Common myeloid progenitor, CD34-positive (primary cell): ENCODE measurements around the gene WDR36. TPM values are rescaled to one million over a fixed set of nuclear protein-coding genes. Genes with fewer than 3 reads are reported as not detected.

Source experiments
- CTCF ChIA-PET: fragments of 350-600 bp; sonication (Branson Sonifier 250); formaldehyde crosslinking; loops from one replicate; lab custom pipeline; 2021; ENCODE audit warnings: antibody characterized with exemption; lab: Charles Lee
- POLR2A ChIA-PET: fragments of 350-600 bp; sonication (Branson Sonifier 250); formaldehyde crosslinking; loops from one replicate; lab custom pipeline; 2021; ENCODE audit warnings: antibody characterized with exemption; lab: Charles Lee
- DNase-seq, 3 donors: peaks; one replicate each; pipeline versions ENCODE4 v3.0.0 to v3.0.0-alpha.2; 2013
- H3K27ac ChIP-seq, 2 experiments: 1 replicate in 1 of 2; 2 replicates in 1 of 2; pipeline ENCODE4 v1.7.0; 2013; ENCODE audit warnings: inconsistent platforms in 2 of 2, low read length in 2 of 2, mild to moderate bottlenecking in 2 of 2, low read depth in 1 of 2, moderate library complexity in 1 of 2; ENCODE audit not compliant: severe bottlenecking in 2 of 2, insufficient read depth in 1 of 2, poor library complexity in 1 of 2
- H3K27me3 ChIP-seq, 5 experiments: replicated peaks in 2 of 5; 1 replicate in 3 of 5; 2 replicates in 2 of 5; pipeline versions ENCODE4 v1.6.1 to v1.7.0; 2013; ENCODE audit warnings: low read length in 4 of 5, mild to moderate bottlenecking in 2 of 5, moderate library complexity in 2 of 5, inconsistent platforms in 1 of 5; ENCODE audit not compliant: insufficient read depth in 5 of 5, control insufficient read depth in 4 of 5
- H3K36me3 ChIP-seq, 4 experiments: 1 replicate in 2 of 4; 2 replicates in 2 of 4; pipeline versions ENCODE4 v1.6.1 to v1.7.0; 2013; ENCODE audit warnings: low read length in 3 of 4, control low read depth in 1 of 4, mild to moderate bottlenecking in 1 of 4; ENCODE audit not compliant: control insufficient read depth in 4 of 4, insufficient read depth in 4 of 4
- H3K4me1 ChIP-seq, 4 experiments: 1 replicate in 3 of 4; 2 replicates in 1 of 4; pipeline versions ENCODE4 v1.6.1 to v1.7.1; 2013; ENCODE audit warnings: low read length in 3 of 4, mild to moderate bottlenecking in 3 of 4, control low read depth in 1 of 4, inconsistent platforms in 1 of 4, moderate library complexity in 1 of 4; ENCODE audit not compliant: control insufficient read depth in 4 of 4, insufficient read depth in 4 of 4; ENCODE audit errors: control extremely low read depth in 1 of 4
- H3K4me3 ChIP-seq, 7 experiments: 1 replicate in 4 of 7; 2 replicates in 3 of 7; pipeline versions ENCODE4 v1.5.1 to v1.7.0; 2013; ENCODE audit warnings: mild to moderate bottlenecking in 7 of 7, low read length in 6 of 7, moderate library complexity in 6 of 7, inconsistent platforms in 2 of 7, low read depth in 2 of 7, control low read depth in 1 of 7; ENCODE audit not compliant: insufficient read depth in 4 of 7, control insufficient read depth in 1 of 7; ENCODE audit errors: extremely low read depth in 1 of 7
- H3K9me3 ChIP-seq, 5 experiments: 1 replicate in 4 of 5; 2 replicates in 1 of 5; pipeline versions ENCODE4 v1.6.1 to v1.7.1; 2013; ENCODE audit warnings: low read length in 4 of 5, mild to moderate bottlenecking in 2 of 5, inconsistent platforms in 1 of 5, low read depth in 1 of 5, moderate library complexity in 1 of 5; ENCODE audit not compliant: control insufficient read depth in 4 of 5, insufficient read depth in 2 of 5; ENCODE audit errors: control extremely low read depth in 1 of 5
- WGBS: methylation state at CpG from one replicate; pipeline ENCODE4 v1.1.5; 2013; ENCODE audit not compliant: insufficient coverage; 5-methylcytosine and 5-hydroxymethylcytosine counted together
- polyA plus RNA-seq: library from polyadenylated mRNA; unstranded; fragments of 120-200 nt; gene quantifications from one replicate; pipeline ENCODE4 v1.2.1, GENCODE V29; 2013

The WDR36 gene
- polyA plus RNA-seq, result 12.8 TPM

DNA sequence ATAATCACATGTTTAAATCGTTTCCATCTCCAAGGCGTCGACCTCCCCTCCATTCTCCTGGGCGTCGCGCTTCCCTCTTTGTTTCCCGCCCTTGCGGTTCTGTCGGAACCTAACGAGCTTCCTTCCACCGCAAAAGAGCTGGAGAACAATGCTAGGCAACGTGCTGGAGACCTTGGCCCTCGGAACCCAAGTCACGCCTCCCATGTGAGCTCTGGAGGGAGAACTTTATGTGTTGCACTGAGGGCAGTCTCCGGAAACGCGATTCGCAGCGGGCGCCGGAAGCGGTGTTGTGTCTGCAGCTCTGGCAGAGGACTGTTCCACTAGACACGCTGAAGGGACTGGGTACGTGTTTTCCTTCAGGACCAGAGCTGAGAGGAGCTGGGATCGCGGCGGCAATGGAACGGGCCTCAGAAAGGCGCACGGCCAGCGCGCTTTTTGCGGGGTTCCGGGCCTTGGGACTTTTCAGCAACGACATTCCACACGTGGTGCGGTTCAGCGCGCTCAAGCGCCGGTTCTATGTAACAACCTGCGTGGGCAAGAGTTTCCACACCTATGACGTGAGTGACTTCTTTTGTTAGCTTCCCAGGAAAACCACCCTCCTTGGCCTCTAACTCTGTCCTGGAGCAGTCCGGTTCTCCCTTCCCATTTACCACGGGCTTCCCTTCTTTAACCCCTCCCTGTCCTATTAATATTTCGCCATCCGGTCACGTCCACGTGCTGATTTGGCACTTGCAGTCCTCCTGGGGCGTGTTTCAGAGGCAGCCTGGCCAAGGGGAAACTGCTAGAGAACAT is at the start of gene WDR36:
Gene WDR36 (plus strand): TSS at position 287 of the 792 bp plus-strand sequence. CDS start 109 bp downstream, at position 396.
- Histone ChIP-seq H3K36me3 (peaks cover 2 to 10% (median 7%) of the 10 kb centered on the region in 4 experiments), H3K27ac (peak within 1 kb of the TSS; percentile 72 to 86), H3K9me3 (no peaks in the 10 kb centered on the region), H3K27me3 (no peaks in the 10 kb centered on the region), H3K4me1 (peaks cover 6 to 22% (median 14%) of the 10 kb centered on the region in 4 experiments), H3K4me3 (peak within 1 kb of the TSS; percentile 94 to 99 (median 98))
- under 1% methylated on average over 46 of the region's 50 CpGs for WGBS
- DNase-seq, result peak; percentile 92 to 94 (median 93)
- ChIA-PET CTCF (interaction anchor here (1.0 to 1.2 kb wide), 2 partner anchors 9 to 16 kb away, joined by 3 read pairs; no protein-coding TSS in a partner anchor), POLR2A (interaction anchor here (0.5 kb wide), 1 partner anchor 9 kb away, joined by 3 read pairs; no protein-coding TSS in a partner anchor)

DNA sequence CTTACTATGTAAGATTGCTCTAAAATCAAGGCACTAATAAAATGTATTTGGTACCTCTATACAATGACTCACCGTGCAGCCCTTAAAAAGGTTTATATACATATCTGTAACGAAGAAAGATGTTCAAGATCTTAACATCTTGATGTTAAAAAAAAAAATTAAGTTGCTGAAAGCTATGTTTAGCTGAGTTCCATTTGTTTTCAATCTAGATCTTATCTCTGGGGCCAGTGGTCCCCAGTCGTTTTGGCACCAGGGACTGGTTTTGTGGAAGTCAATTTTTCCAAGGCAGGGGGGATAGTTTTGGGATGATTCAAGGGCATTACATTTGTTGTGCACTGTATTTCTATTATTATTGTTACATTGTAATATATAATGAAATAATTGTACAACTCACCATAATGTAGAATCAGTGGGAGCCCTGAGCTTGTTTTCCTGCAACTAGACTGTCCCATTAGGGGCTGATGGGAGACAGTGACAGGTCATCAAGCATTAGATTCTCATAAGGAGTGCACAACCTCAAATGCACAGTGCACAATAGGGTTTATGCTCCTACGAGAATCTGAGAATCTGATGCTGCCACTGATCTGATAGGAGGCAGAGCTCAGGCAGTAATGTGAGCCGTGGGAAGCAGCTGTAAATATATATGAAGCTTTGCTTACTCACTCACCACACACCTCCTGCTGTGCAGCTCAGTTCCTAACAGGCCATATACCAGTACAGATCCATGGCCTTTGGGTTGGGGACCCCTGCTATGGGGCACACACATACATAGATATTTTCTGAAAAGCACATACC is 48.2 kb upstream of the WDR36 start:
- CTCF ChIA-PET, result interaction anchor here (0.6 kb wide), 1 partner anchor 266 kb away, joined by 3 read pairs; no protein-coding TSS in a partner anchor
- H3K27me3 ChIP-seq, result no peaks in the 10 kb centered on the region
- H3K9me3 ChIP-seq, result no peaks in the 10 kb centered on the region
- H3K4me3 ChIP-seq, result no peak overlapping the region
- 40% methylated on average over 2 of the region's 5 CpGs for WGBS
- DNase-seq, result no peak
- no peaks in the 10 kb centered on the region for H3K36me3 ChIP-seq
- H3K4me1 ChIP-seq, result no peaks in the 10 kb centered on the region
- POLR2A ChIA-PET, result no interaction called here
- H3K27ac ChIP-seq, result no peak overlapping the region

DNA sequence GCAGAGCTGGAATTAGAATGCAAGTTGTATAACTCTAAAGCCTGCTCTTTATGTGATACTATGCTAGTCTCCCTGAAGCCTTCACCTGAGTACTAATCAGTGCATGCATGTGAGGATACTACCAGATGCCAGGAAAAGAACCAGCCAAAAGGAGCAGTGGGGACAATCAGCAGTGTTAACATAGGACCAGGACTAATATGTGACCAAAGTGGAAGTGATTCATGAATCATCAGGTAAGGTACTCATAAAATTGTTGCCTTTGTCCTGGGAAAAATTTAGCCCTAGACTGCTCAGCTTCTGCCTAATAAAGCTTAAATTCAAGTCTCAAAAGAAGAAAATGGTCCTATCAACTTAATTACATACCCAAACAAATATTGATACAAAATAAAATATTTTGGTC is 34.1 kb upstream of the WDR36 start:
- Histone ChIP-seq H3K9me3 (peaks cover 0 to 2% (median 0%) of the 10 kb centered on the region in 5 experiments), H3K36me3 (no peaks in the 10 kb centered on the region), H3K4me1 (no peaks in the 10 kb centered on the region), H3K27me3 (peaks cover 0 to 2% (median 0%) of the 10 kb centered on the region in 5 experiments), H3K4me3 (no peak overlapping the region), H3K27ac (no peak overlapping the region)
- CTCF ChIA-PET, result no interaction called here
- no peak for DNase-seq
- POLR2A ChIA-PET, result no interaction called here

DNA sequence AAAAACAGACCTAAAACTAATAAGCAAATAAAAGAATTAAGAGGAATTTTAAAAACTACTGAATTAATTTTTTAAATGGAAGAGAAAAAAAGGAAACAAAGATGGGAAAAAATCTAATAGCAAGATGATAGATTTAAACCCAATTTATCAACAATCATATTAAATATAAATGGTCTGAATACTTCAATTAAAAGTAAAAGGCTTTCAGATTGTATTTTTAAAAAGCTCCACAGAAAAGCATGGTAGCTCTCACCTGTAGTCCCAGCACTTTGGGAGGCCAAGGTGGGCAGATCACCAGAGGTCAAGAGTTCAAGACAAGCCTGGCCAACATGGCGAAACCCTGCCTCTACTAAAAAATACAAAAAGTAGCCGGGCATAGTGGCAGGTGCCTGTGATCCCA is 32.0 kb upstream of the WDR36 start:
- Histone ChIP-seq H3K27ac (no peak overlapping the region), H3K36me3 (no peaks in the 10 kb centered on the region), H3K4me3 (no peak overlapping the region), H3K9me3 (peaks cover 0 to 2% (median 0%) of the 10 kb centered on the region in 5 experiments), H3K4me1 (no peaks in the 10 kb centered on the region), H3K27me3 (peaks cover 0 to 6% (median 0%) of the 10 kb centered on the region in 5 experiments)
- no peak for DNase-seq
- 100% methylated on average over 1 of the region's 2 CpGs for WGBS
- POLR2A ChIA-PET, result no interaction called here
- CTCF ChIA-PET, result no interaction called here

DNA sequence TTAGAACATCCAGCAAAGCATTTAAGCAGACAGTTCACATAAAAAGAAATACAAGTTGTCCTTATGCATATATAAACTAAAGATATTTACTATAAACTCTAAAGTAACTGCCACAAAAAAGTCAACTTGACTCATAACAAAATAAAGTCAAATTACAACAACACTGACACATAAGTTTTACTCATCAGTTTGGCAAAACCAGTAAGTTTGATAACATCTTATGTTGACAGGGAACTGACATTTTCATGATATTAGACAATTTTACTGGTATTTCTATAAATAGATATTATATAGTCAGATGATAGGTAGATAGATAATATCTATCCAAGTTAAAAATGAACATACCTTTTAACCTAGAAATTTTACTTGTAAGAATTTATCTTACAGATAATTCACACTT is 30.5 kb upstream of the WDR36 start:
- Histone ChIP-seq H3K4me3 (no peak overlapping the region), H3K9me3 (no peaks in the 10 kb centered on the region), H3K27ac (no peak overlapping the region), H3K4me1 (no peaks in the 10 kb centered on the region), H3K36me3 (no peaks in the 10 kb centered on the region), H3K27me3 (peaks cover 2 to 10% (median 4%) of the 10 kb centered on the region in 5 experiments)
- ChIA-PET POLR2A (no interaction called here), CTCF (no interaction called here)
- DNase-seq, result no peak

DNA sequence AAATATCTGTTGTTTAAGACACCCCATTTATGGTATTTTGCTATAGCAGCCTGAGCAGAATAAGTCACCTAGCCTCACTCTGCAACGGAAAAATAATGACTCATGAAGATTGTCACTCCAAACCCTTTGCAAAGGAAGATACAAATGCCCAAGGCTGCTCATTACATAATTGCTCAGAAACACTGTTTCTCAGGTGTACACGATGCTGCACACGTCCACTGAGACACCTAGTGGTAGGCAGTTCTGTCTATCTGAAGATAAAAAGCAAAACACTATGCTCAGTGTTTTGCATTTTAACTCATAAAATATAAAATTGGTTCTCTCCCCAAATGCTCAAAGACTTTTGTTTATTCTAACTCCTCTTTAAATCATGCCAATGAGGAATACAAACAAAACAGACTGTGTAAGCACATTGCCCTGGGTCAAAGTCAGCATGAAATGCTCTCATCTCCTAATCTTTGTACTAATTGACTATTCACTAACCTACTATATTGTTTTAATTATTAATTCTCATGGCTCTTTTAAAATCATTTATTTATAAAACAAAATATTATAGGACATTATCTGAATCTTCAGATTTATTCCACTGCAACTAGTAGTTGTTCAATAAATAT is 28.3 kb upstream of the WDR36 start:
- peaks cover 10 to 30% (median 19%) of the 10 kb centered on the region in 5 experiments for H3K27me3 ChIP-seq
- no peak overlapping the region for H3K4me3 ChIP-seq
- DNase-seq, result no peak
- ChIA-PET POLR2A (no interaction called here), CTCF (no interaction called here)
- no peaks in the 10 kb centered on the region for H3K9me3 ChIP-seq
- H3K4me1 ChIP-seq, result no peaks in the 10 kb centered on the region
- no peak overlapping the region for H3K27ac ChIP-seq
- no peaks in the 10 kb centered on the region for H3K36me3 ChIP-seq
- 44% methylated on average over 3 of the region's 3 CpGs for WGBS
